K562 (cell line): Measurements from ENCODE around the gene HTR3E. TPM values are rescaled to one million over a fixed set of nuclear protein-coding genes. Genes with fewer than 3 reads are reported as not detected.

Source experiments
- BRF1 ChIP-seq: IDR thresholded peaks from 3 replicates; pipeline ENCODE4 v1.6.1; 2011; ENCODE audit warnings: borderline replicate concordance, mild to moderate bottlenecking; ENCODE audit not compliant: insufficient read length; ENCODE audit errors: extremely low read depth
- CBX8 ChIP-seq: fragments of 200-600 bp; sonication (generic); IDR thresholded peaks from 2 replicates; pipeline ENCODE4 v1.6.1; 2012; ENCODE audit warnings: borderline replicate concordance, mixed run types, low read depth, mild to moderate bottlenecking, moderate library complexity, mixed read lengths, low read length, control low read depth, inconsistent platforms; ENCODE audit not compliant: poor library complexity, severe bottlenecking; ENCODE audit errors: extremely low read depth
- MAFF ChIP-seq: IDR thresholded peaks from 2 replicates; pipeline ENCODE4 v1.6.1; 2012; ENCODE audit warnings: low read length, improper control_type of control experiment
- MXD1 ChIP-seq: fragments of 250-450 bp; sonication (Bioruptor Pico); IDR thresholded peaks from 2 replicates; pipeline ENCODE4 v1.8.0; 2021; ENCODE audit warnings: borderline replicate concordance, mild to moderate bottlenecking, moderate library complexity; ENCODE audit not compliant: poor library complexity, severe bottlenecking
- PHB2 ChIP-seq: fragments of 450-650 bp; IDR thresholded peaks from 2 replicates; pipeline ENCODE4 v1.6.1; 2017; ENCODE audit warnings: low read depth
- POLR2A ChIP-seq: fragments of 450-650 bp; conservative IDR thresholded peaks from 2 replicates; pipeline ENCODE4 v1.6.1; 2016
- PRDM10 ChIP-seq: fragments of 450-650 bp; IDR thresholded peaks from 2 replicates; pipeline ENCODE4 v1.6.1; 2018; ENCODE audit not compliant: partially characterized antibody
- SNAPC5 ChIP-seq: fragments of 250-450 bp; sonication (Bioruptor Pico); IDR thresholded peaks from 2 replicates; pipeline ENCODE4 v1.8.0; 2021; ENCODE audit warnings: moderate library complexity, mild to moderate bottlenecking, inconsistent platforms
- STAT5B ChIP-seq: fragments of 250-450 bp; sonication (Bioruptor Pico); IDR thresholded peaks from 2 replicates; pipeline ENCODE4 v1.8.0; 2021; ENCODE audit warnings: mild to moderate bottlenecking, inconsistent platforms
- XRCC5 ChIP-seq: fragments of 200-400 bp; formaldehyde crosslinking; IDR thresholded peaks from 2 replicates; pipeline ENCODE4 v1.6.1; 2017; ENCODE audit warnings: low read depth, mild to moderate bottlenecking, low read length
- ZNF197 ChIP-seq: fragments of 200-800 bp; sonication (Bioruptor generic); IDR thresholded peaks from 2 replicates; pipeline ENCODE4 v1.6.1; 2016; ENCODE audit warnings: low read depth, missing genetic modification characterization, missing compliant biosample characterization
- polyA plus RNA-seq, 8 experiments: library from polyadenylated mRNA; depleted of rRNA in 4 of 8; stranded (reverse) in 5 of 8; unstranded in 3 of 8; fragments of >200 nt; fragmentation: Nextera tagmentation in 2 of 8; fragmentation: Illumina TruSeq in 1 of 8; extraction: Ambion mirVana in 2 of 8; extraction: Trizol in 1 of 8; gene quantifications; 2 replicates each; pipeline versions ENCODE4 v1.2.1 to v1.2.3, GENCODE V29; 2011 to 2014; ENCODE audit warnings: inconsistent platforms in 1 of 8, missing spikeins in 1 of 8
- total RNA-seq, 7 experiments: library from RNA; depleted of rRNA in 6 of 7; stranded (reverse); fragments of >200 nt in 6 of 7; fragmentation: Illumina TruSeq in 2 of 7; extraction: Trizol in 2 of 7; gene quantifications; 2 replicates each; pipeline versions ENCODE4 v1.2.1 to v1.2.3, GENCODE V29; 2011 to 2021; ENCODE audit warnings: low replicate concordance in 1 of 7
- TF ChIP-seq, protein P1 (sequence below): sonication (generic); formaldehyde crosslinking; IDR thresholded peaks from 2 replicates; pipeline ENCODE4 v1.4.0; 2020; ENCODE audit warnings: mild to moderate bottlenecking, missing genetic modification reagents
- TF ChIP-seq, protein P2 (sequence below): sonication (generic); formaldehyde crosslinking; IDR thresholded peaks from 2 replicates; pipeline ENCODE4 v1.8.1; 2023; ENCODE audit warnings: mild to moderate bottlenecking, missing genetic modification reagents
- TF ChIP-seq, protein P3 (sequence below): fragments of 450-650 bp; IDR thresholded peaks from 2 replicates; pipeline ENCODE4 v1.6.1; 2017; ENCODE audit warnings: antibody characterized with exemption
- TF ChIP-seq, protein P4 (sequence below): fragments of 250-450 bp; sonication (Bioruptor Pico); IDR thresholded peaks from 2 replicates; pipeline ENCODE4 v1.5.1; 2021; ENCODE audit warnings: mild to moderate bottlenecking

The HTR3E gene
- total and polyA plus RNA-seq, 9 of the 15 experiments (the other 6 are each of a cell fraction or from before 2014, with no cell fraction given), result not detected

GRCh38 chr3:184135149-184135910 is 38.5 kb downstream of the HTR3E start, which contains the start of gene EIF2B5 (continued):
- TF ChIP-seq, protein P1, sequence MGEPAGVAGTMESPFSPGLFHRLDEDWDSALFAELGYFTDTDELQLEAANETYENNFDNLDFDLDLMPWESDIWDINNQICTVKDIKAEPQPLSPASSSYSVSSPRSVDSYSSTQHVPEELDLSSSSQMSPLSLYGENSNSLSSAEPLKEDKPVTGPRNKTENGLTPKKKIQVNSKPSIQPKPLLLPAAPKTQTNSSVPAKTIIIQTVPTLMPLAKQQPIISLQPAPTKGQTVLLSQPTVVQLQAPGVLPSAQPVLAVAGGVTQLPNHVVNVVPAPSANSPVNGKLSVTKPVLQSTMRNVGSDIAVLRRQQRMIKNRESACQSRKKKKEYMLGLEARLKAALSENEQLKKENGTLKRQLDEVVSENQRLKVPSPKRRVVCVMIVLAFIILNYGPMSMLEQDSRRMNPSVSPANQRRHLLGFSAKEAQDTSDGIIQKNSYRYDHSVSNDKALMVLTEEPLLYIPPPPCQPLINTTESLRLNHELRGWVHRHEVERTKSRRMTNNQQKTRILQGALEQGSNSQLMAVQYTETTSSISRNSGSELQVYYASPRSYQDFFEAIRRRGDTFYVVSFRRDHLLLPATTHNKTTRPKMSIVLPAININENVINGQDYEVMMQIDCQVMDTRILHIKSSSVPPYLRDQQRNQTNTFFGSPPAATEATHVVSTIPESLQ (CRISPR knock-in tag), result peak; percentile 78
- TF ChIP-seq PRDM10, result peak; percentile 90
- TF ChIP-seq, protein P2, sequence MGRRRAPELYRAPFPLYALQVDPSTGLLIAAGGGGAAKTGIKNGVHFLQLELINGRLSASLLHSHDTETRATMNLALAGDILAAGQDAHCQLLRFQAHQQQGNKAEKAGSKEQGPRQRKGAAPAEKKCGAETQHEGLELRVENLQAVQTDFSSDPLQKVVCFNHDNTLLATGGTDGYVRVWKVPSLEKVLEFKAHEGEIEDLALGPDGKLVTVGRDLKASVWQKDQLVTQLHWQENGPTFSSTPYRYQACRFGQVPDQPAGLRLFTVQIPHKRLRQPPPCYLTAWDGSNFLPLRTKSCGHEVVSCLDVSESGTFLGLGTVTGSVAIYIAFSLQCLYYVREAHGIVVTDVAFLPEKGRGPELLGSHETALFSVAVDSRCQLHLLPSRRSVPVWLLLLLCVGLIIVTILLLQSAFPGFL (CRISPR knock-in tag), result no peak
- TF ChIP-seq BRF1, result no peak
- TF ChIP-seq MXD1 (CRISPR knock-in tag), result no peak
- TF ChIP-seq, protein P3, sequence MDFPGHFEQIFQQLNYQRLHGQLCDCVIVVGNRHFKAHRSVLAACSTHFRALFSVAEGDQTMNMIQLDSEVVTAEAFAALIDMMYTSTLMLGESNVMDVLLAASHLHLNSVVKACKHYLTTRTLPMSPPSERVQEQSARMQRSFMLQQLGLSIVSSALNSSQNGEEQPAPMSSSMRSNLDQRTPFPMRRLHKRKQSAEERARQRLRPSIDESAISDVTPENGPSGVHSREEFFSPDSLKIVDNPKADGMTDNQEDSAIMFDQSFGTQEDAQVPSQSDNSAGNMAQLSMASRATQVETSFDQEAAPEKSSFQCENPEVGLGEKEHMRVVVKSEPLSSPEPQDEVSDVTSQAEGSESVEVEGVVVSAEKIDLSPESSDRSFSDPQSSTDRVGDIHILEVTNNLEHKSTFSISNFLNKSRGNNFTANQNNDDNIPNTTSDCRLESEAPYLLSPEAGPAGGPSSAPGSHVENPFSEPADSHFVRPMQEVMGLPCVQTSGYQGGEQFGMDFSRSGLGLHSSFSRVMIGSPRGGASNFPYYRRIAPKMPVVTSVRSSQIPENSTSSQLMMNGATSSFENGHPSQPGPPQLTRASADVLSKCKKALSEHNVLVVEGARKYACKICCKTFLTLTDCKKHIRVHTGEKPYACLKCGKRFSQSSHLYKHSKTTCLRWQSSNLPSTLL, result no peak
- TF ChIP-seq POLR2A, result peak; percentile 92
- no peak for TF ChIP-seq ZNF197 (CRISPR knock-in tag)
- peak; percentile 42; the same call in 1 of the 2 replicates for TF ChIP-seq XRCC5
- TF ChIP-seq PHB2, result no peak
- no peak for TF ChIP-seq MAFF
- TF ChIP-seq CBX8, result no peak
- TF ChIP-seq SNAPC5, result no peak
- TF ChIP-seq, protein P4, sequence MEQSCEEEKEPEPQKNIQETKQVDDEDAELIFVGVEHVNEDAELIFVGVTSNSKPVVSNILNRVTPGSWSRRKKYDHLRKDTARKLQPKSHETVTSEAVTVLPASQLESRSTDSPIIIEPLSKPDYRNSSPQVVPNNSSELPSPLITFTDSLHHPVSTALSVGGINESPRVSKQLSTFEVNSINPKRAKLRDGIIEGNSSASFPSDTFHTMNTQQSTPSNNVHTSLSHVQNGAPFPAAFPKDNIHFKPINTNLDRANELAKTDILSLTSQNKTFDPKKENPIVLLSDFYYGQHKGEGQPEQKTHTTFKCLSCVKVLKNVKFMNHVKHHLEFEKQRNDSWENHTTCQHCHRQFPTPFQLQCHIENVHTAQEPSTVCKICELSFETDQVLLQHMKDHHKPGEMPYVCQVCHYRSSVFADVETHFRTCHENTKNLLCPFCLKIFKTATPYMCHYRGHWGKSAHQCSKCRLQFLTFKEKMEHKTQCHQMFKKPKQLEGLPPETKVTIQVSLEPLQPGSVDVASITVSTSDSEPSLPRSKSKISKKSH (CRISPR knock-in tag), result no peak
- TF ChIP-seq STAT5B (CRISPR knock-in tag), result no peak
